Stimulated activated CD8-positive, alpha-beta memory T cell treated with anti-CD3 and anti-CD28 coated beads, Interleukin-15, amount 100 ng/mL, for 1 hour (primary cell): ENCODE results near the gene HPX.

Source experiments
- DNase-seq: peaks from one replicate; pipeline ENCODE4 v3.0.0-alpha.2; 2020; ENCODE audit warnings: low read depth

The HPX gene

GRCh38 chr11:6389905-6390717 is 50.7 kb downstream of the HPX start, which contains the start of gene SMPD1:
Gene SMPD1 (plus strand): TSS chr11:6390474. CDS start chr11:6390599, 125 bp downstream.
- DNase-seq = peak; percentile 89

DNA sequence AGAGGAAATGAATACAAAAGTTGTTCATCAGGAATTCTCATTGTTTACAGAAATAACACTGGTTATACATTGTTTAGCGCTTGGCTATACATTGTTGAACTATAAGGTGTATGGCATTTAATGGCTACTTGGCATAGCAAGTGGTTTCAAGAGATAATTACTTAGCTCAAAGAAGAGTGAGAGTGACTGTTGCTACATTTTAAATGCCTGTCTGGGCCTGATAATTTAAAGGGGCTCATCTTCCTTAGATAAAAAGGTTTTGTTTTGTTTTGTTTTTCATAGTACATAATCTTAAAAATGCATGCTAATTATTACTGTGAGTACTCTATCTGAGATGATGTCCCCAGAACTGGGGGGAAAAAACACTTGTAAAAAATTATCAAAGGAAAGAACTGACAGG is 52.0 kb downstream of the HPX start:
- DNase-seq = no peak

GRCh38 chr11:6387811-6388599 is 52.8 kb downstream of the HPX start:
- DNase-seq = no peak

GRCh38 chr11:6385046-6385777 is 55.6 kb downstream of the HPX start:
- DNase-seq = no peak
